ENCODE results near the gene TMEM138.

The TMEM138 gene

DNA sequence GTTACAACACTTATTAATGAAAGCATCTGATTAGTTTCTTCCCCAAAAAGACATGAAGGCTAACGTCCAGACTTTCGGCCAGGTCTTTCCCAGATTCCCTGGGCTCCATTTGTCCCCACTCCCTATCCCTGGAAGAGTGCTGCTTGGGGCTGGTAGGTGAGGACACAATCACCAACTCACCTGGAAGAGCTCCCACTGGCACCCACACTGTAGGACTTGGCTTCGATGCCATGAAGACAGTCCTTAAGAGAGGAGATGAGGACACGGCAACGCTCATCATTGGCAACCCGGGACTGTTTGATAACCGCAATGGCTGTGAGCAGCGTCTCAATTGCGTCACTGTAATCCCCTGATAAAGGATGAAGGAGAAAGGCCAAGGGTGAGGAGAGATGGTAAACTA lies 49.4 kb downstream of the TMEM138 start:
- DNase-seq, result no peak

DNA sequence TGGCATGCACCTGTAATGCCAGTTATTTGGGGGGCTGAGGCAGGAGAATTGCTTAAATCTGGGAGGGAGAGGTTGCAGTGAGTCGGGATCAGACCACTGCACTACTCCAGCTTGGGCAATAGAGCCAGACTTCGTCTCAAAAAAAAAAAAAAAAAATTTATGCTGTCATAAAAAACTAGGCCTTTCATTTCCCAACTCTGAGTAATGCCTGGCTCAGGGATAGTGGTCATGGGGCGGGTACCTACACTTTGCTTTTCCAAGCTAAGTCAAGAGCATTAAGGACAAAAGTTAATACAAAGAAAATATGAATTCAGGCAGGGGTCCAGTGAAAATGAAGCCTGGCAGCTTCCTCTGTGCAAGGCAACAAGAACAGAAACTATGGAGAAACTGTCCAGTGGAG lies 51.3 kb downstream of the TMEM138 start:
- no peak for DNase-seq

DNA sequence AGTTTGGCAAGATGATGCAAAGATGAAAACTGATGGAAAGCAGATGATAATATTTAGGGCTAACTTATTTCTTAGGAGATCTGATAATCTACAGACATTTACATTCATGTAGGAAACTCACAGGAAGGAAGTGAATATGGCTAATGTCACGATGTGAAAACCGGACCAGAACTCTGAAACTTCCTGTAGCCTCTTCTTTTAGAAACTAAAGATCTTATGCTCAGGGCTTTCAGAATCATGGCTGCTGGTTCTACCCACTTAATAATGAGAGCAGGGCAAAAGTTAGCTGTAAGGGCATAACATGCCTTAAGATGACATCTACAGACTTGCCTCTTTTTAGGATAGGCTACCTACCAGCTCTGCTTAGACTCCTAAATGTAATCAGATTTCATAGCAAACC lies 52.4 kb downstream of the TMEM138 start:
- no peak for DNase-seq

GRCh38 chr11:61415381-61415780 lies 53.2 kb downstream of the TMEM138 start:
- no peak for DNase-seq

DNA sequence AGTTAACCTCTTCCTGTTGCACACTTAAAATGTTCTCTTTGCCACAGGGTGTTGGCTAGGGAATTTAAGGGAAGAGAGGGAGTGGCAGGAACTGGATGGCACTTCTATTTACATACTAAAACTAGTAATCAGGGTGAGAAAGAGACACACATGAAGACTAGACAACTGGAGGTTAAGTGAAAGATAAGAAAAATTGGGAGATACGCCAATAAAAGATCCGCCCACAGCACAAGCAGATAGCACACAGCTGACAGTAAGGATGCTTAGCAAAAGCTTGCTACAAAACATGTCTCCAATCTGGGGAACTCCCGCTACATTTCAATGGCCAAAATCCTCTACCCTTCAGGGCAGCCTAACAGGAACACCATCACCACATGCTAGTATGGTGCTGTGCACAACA lies 54.8 kb downstream of the TMEM138 start:
- no peak for DNase-seq

DNA sequence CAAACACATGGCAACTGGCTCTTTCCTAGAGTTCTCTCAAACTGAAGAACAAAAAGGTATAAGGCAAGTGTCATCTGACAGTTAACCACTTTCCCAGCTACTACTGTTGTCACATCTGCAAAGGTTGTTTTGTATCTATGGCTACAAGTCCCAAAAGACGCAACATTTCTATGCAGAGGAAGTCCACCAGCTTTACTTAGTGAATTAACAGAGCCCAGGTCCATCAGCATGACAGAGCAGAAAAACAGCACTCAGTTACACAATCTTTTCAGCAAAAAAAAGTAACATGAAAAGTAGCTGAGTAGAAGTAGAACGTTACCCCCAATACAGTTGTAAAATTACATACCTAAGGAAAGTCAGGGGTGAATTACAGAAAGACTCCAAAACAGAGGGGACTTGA lies 55.5 kb downstream of the TMEM138 start:
- DNase-seq, result no peak

GRCh38 chr11:61418136-61418535 lies 56.0 kb downstream of the TMEM138 start:
- no peak for DNase-seq

All from activated gamma-delta T cell treated with Interleukin-2 at 50 U/mL for 16 hours (primary cell).